PC-3 (cell line): ENCODE measurements around the gene MCRIP1.
A peak's percentile ranks its signal among the peaks of the same experiment; 100 is the strongest.

ENCODE experiments used
- EZH2 ChIP-seq: fragments of 300-600 bp; sonication (generic); IDR thresholded peaks from one replicate; pipeline ENCODE4 v1.6.1; 2017; ENCODE audit warnings: antibody characterized with exemption, mild to moderate bottlenecking, low read length; ENCODE audit not compliant: unreplicated experiment
- TF ChIP-seq, protein P1 (sequence below): fragments of 300-600 bp; sonication (generic); conservative IDR thresholded peaks from 2 replicates; pipeline ENCODE4 v1.5.1; 2017; ENCODE audit warnings: antibody characterized with exemption, low read depth, mild to moderate bottlenecking, low read length

DNA sequence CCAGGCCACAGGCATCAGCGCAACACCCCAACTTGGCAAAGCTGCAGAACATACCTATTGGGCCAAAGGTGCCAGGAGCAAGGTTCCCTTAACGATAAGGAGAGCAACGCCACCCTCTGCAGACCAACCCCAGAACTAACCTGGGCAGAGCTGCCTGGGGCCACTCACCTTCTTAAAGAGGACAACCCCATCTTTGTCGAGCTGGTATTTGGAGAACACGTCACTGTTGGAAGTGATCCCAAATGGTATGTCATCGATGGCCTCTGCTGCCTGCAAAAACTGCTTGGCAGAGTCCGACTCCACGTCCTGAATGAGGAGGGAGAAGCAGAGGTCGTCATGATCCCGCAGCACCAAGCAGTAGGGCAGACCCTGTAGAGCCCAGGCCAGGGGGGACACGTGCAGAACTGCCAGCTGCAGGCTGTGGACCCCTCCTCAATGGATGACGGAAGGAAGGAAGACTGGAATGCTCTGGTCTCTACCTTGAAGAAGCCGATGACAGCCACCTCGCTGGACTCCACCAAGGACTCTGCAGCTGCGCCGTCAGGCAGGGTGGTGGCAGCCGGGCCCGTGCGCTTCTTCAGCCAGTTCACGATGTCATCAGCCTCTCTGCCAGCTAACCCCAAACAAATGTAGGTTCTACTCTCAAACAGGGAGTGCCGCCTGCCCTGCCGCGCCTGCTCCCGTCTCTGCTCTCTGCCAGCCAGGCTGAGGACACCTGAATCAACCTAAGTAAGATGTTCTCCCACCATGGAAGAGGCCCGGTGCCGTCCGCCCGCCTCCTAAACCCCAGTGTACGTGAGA, 22.1 kb upstream of the MCRIP1 start:
- TF ChIP-seq, protein P1, sequence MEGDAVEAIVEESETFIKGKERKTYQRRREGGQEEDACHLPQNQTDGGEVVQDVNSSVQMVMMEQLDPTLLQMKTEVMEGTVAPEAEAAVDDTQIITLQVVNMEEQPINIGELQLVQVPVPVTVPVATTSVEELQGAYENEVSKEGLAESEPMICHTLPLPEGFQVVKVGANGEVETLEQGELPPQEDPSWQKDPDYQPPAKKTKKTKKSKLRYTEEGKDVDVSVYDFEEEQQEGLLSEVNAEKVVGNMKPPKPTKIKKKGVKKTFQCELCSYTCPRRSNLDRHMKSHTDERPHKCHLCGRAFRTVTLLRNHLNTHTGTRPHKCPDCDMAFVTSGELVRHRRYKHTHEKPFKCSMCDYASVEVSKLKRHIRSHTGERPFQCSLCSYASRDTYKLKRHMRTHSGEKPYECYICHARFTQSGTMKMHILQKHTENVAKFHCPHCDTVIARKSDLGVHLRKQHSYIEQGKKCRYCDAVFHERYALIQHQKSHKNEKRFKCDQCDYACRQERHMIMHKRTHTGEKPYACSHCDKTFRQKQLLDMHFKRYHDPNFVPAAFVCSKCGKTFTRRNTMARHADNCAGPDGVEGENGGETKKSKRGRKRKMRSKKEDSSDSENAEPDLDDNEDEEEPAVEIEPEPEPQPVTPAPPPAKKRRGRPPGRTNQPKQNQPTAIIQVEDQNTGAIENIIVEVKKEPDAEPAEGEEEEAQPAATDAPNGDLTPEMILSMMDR = peak; percentile 49; the same call in 1 of the 2 replicates
- no peak for TF ChIP-seq EZH2
